Spleen (tissue), 11 donors: Measurements from ENCODE around the gene TSC22D4. TPM values are rescaled to one million over a fixed set of nuclear protein-coding genes. Genes with fewer than 3 reads are reported as not detected.

ENCODE experiments used
- DNase-seq: peaks from one replicate; pipeline ENCODE4 v3.0.0-alpha.2; 2020
- H3K27ac ChIP-seq, 8 donors: fragments of 200-600 bp; sonication (generic) in 7 of 8; 1 replicate in 4 of 8; 2 replicates in 4 of 8; pipeline versions ENCODE4 v1.5.0 to v1.8.0; 2016 to 2021; ENCODE audit warnings: inconsistent platforms in 4 of 8, mild to moderate bottlenecking in 4 of 8, moderate library complexity in 1 of 8
- H3K27me3 ChIP-seq, 7 donors: fragments of 200-600 bp; sonication (generic) in 6 of 7; replicated peaks in 1 of 7; 1 replicate in 4 of 7; 2 replicates in 3 of 7; pipeline versions ENCODE4 v1.5.0 to v1.8.0; 2016 to 2021; ENCODE audit warnings: inconsistent platforms in 3 of 7, mild to moderate bottlenecking in 1 of 7
- H3K36me3 ChIP-seq, 6 donors: fragments of 200-600 bp; sonication (generic) in 5 of 6; 1 replicate in 4 of 6; 2 replicates in 2 of 6; pipeline versions ENCODE4 v1.5.0 to v1.8.0; 2016 to 2021; ENCODE audit warnings: inconsistent platforms in 2 of 6
- H3K4me1 ChIP-seq, 6 donors: fragments of 200-600 bp; sonication (generic) in 5 of 6; 1 replicate in 3 of 6; 2 replicates in 3 of 6; pipeline versions ENCODE4 v1.5.0 to v1.8.0; 2016 to 2021; ENCODE audit warnings: inconsistent platforms in 3 of 6
- H3K4me3 ChIP-seq, 8 donors: fragments of 200-600 bp; sonication (generic) in 7 of 8; 1 replicate in 4 of 8; 2 replicates in 4 of 8; pipeline versions ENCODE4 v1.5.0 to v1.8.0; 2016 to 2021; ENCODE audit warnings: inconsistent platforms in 4 of 8, mild to moderate bottlenecking in 4 of 8, moderate library complexity in 2 of 8
- H3K9me3 ChIP-seq, 8 donors: fragments of 200-600 bp; sonication (generic) in 7 of 8; 1 replicate in 4 of 8; 2 replicates in 4 of 8; pipeline versions ENCODE4 v1.5.0 to v1.8.0; 2016 to 2021; ENCODE audit warnings: inconsistent platforms in 4 of 8
- POLR2A ChIP-seq, 3 donors: fragments of 450-650 bp; IDR thresholded peaks; one replicate each; pipeline ENCODE4 v1.5.1; 2017; ENCODE audit warnings: antibody characterized with exemption in 3 of 3, mild to moderate bottlenecking in 1 of 3
- POLR2AphosphoS5 ChIP-seq, 3 donors: sonication (generic); formaldehyde crosslinking; IDR thresholded peaks; one replicate each; pipeline ENCODE4 v1.5.1; 2017; ENCODE audit warnings: antibody characterized with exemption in 3 of 3
- WGBS, 5 donors: extraction: QIAGEN DNeasy Blood & Tissue Kit in 3 of 5; methylation state at CpG; one replicate each; pipeline versions ENCODE4 v1.1.5 to v1.1.7; 2013 to 2018; 5-methylcytosine and 5-hydroxymethylcytosine counted together
- intact Hi-C: fragments of 100-400 bp; cut with DNase I; formaldehyde crosslinking; loops from one replicate; pipeline ENCODE4 v1.15.0; 2023; ENCODE audit warnings: low total_unique reads
- polyA plus RNA-seq, 3 donors: library from polyadenylated mRNA; stranded (reverse); fragments of 200-250 nt; gene quantifications; one replicate each; pipeline ENCODE4 v1.2.1, GENCODE V29; 2013
- total RNA-seq, 7 donors: library from RNA; depleted of rRNA in 3 of 7; stranded (reverse); fragments of >200 nt in 3 of 7; fragmentation: NEBNext Ultra II Directional in 4 of 7; extraction: Animal tissue kit (Norgen Biotek cat#: 25700) in 4 of 7; gene quantifications; one replicate each; pipeline versions ENCODE4 v1.1.0 to v1.2.1, GENCODE V29; 2016 to 2021
- TF ChIP-seq, protein P1 (sequence below), 11 experiments: fragments of 200-600 bp in 7 of 11; fragments of 450-650 bp in 4 of 11; sonication (generic) in 4 of 11; IDR thresholded peaks in 8 of 11; conservative IDR thresholded peaks in 3 of 11; 1 replicate in 7 of 11; 2 replicates in 4 of 11; pipeline versions ENCODE4 v1.4.0 to v1.8.0; 2016 to 2021; ENCODE audit warnings: antibody characterized with exemption in 11 of 11, inconsistent platforms in 4 of 11, mild to moderate bottlenecking in 1 of 11
- donor health status: healthy with polysubstance abuse.
- donor health status: DM: no; HTN: no; CAD: no; lungs with moderate emphysema.
- donor health status: DM: no; HTN: no; CAD: no.
- donor health status: Bipolar disorder and iron deficiency.
- donor health status: healthy.
- donor health status: DM: no; HTN: no; CAD: no.
- donor health status: DM: yes; HTN: yes; CAD: no.

Gene TSC22D4
- total and polyA plus RNA-seq, 10 donors = 57.2 to 119 (median 94.8) TPM

DNA sequence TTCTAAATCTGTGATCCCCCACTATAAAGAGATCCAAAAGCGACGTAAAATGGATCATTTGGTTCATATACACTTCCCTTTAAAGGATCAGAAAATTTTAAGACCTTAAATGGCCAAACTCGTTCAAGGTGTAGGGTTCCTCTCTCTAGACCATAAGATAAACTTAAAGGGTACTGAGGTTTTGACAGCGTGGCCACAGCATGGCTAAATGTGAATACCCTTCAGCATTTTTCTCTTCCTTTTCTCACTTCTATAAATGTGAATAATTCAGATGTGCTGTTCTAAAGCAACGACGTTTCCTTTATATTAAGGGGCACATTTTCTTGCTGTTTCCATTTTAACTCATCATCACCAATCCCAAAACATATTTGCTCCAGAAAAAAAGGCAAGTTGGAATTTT, 55.7 kb downstream of the TSC22D4 start:
- Histone ChIP-seq H3K27me3 (no peaks in the 10 kb centered on the region), H3K4me1 (peaks cover 0 to 20% (median 8%) of the 10 kb centered on the region in 6 donors), H3K9me3 (no peaks in the 10 kb centered on the region), H3K36me3 (peaks cover 0 to 5% (median 0%) of the 10 kb centered on the region in 6 donors), H3K4me3 (no peak overlapping the region), H3K27ac (no peak overlapping the region)
- WGBS, 5 donors = 55 to 77% (median 69%) methylated on average over 6 of the region's 6 CpGs
- TF ChIP-seq, protein P1, sequence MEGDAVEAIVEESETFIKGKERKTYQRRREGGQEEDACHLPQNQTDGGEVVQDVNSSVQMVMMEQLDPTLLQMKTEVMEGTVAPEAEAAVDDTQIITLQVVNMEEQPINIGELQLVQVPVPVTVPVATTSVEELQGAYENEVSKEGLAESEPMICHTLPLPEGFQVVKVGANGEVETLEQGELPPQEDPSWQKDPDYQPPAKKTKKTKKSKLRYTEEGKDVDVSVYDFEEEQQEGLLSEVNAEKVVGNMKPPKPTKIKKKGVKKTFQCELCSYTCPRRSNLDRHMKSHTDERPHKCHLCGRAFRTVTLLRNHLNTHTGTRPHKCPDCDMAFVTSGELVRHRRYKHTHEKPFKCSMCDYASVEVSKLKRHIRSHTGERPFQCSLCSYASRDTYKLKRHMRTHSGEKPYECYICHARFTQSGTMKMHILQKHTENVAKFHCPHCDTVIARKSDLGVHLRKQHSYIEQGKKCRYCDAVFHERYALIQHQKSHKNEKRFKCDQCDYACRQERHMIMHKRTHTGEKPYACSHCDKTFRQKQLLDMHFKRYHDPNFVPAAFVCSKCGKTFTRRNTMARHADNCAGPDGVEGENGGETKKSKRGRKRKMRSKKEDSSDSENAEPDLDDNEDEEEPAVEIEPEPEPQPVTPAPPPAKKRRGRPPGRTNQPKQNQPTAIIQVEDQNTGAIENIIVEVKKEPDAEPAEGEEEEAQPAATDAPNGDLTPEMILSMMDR (IDR thresholded peaks at IDR 0.05 in 8 of 11, conservative IDR thresholded peaks at IDR 0.05 in 3 of 11) = no peak
- TF ChIP-seq POLR2A (IDR thresholded peaks at IDR 0.05) (no peak), POLR2AphosphoS5 (IDR thresholded peaks at IDR 0.05) (no peak)
- intact Hi-C loops = no loop called here
- DNase-seq = no peak

DNA sequence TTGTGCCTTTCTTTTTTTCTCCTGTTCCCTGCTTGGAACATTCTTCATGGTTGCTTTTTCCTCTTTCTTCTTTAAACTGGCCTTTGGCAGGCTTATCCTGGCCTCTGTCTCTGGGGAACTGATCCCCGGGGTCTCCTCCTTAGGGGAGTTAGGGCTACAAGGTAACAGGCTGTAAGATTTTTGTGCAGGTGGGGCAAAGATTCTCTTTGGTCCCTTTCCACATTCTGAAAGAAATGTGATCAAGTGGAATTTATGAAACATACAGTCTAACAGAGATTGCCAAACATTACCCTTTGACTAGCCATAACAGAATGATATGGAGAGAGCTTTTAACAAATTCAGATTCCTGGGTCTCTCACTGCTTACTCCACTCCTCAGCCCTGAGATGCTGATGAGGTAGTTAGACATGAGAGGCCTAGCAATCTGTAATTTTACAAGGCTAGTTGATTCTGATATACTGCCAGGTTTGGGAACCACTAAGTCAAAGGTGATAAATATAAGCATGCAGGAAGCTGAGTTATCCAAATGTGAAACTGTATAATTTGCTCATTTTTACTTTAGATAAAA, 59.3 kb downstream of the TSC22D4 start:
- peaks cover 0 to 5% (median 0%) of the 10 kb centered on the region in 6 donors for H3K36me3 ChIP-seq
- H3K27ac ChIP-seq = no peak overlapping the region
- H3K4me1 ChIP-seq = peaks cover 0 to 10% (median 0%) of the 10 kb centered on the region in 6 donors
- 69 to 84% (median 74%) methylated on average over 1 of the region's 1 CpG for WGBS, 5 donors
- TF ChIP-seq, protein P1 (IDR thresholded peaks at IDR 0.05 in 8 of 11, conservative IDR thresholded peaks at IDR 0.05 in 3 of 11) = no peak
- TF ChIP-seq POLR2A (IDR thresholded peaks at IDR 0.05) (no peak), POLR2AphosphoS5 (IDR thresholded peaks at IDR 0.05) (no peak)
- H3K9me3 ChIP-seq = no peaks in the 10 kb centered on the region
- intact Hi-C loops = no loop called here
- no peaks in the 10 kb centered on the region for H3K27me3 ChIP-seq
- no peak overlapping the region for H3K4me3 ChIP-seq
- no peak for DNase-seq

DNA sequence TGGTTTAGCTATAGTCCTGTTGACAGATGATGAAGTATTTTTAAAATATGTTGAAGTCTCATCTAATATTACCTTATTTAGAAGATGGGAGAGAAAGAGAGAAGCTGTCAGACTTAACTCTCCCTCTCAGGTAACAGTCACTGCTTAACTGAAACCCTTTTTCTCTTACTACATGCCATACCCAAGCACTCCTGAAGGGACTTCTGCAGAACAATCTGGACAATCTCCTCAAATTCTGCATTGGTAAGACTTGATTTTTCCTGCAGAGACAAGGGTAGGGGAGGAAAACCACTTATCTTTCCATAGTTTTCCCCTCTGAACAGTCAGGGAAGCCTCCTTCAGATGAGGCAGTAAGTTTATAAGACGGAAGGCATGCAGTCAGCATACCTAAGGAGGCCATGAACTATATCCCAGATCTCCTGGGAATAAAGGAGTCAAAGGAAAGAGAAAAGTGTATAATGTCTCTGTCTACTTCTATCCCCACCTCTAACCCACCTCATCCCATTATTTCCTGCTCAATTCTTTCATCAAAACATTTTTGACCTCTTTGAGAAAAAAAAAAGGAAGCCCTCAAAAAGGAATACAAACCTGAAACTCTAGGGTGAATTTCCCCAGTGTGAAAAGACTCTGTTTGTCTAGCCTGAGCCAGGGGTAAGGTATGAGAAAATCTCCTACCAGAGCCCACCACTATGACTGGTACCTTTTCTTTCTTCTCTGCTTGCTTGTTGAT, 59.9 kb downstream of the TSC22D4 start:
- H3K27me3 ChIP-seq = no peaks in the 10 kb centered on the region
- no peak overlapping the region for H3K27ac ChIP-seq
- intact Hi-C loops = no loop called here
- no peaks in the 10 kb centered on the region for H3K9me3 ChIP-seq
- no peak overlapping the region for H3K4me3 ChIP-seq
- peaks cover 0 to 10% (median under 1%) of the 10 kb centered on the region in 6 donors for H3K4me1 ChIP-seq
- DNase-seq = no peak
- H3K36me3 ChIP-seq = peaks cover 0 to 5% (median 0%) of the 10 kb centered on the region in 6 donors
- TF ChIP-seq, protein P1 (IDR thresholded peaks at IDR 0.05 in 8 of 11, conservative IDR thresholded peaks at IDR 0.05 in 3 of 11) = no peak
- TF ChIP-seq POLR2AphosphoS5 (IDR thresholded peaks at IDR 0.05) (no peak), POLR2A (IDR thresholded peaks at IDR 0.05) (no peak)
- 88 to 100% (median 96%) methylated on average over 1 of the region's 1 CpG for WGBS, 5 donors

Other genes with a start within 250 kb of the TSC22D4 start
- gene SPDYE3, start 171.5 kb downstream of the TSC22D4 start, total RNA-seq = not detected
- gene SPDYE3, start 171.5 kb downstream of the TSC22D4 start, polyA plus RNA-seq = under 1 TPM; 0.09 to 0.22 (median 0.15) TPM
- 100 to 1,000 TPM in 2 of 7 donors, 10 to 100 TPM in 5; 66.2 to 114 (median 70.5) TPM for gene PILRB, start 121.1 kb downstream of the TSC22D4 start, total RNA-seq
- 10 to 100 TPM; 56.8 to 97.5 (median 95.0) TPM for gene PILRB, start 121.1 kb downstream of the TSC22D4 start, polyA plus RNA-seq
- 10 to 100 TPM; 19.8 to 61.1 (median 30.9) TPM for gene PILRA, start 105.7 kb downstream of the TSC22D4 start, total RNA-seq
- gene PILRA, start 105.7 kb downstream of the TSC22D4 start, polyA plus RNA-seq = 10 to 100 TPM in 2 of 3 donors, 1 to 10 TPM in 1; 5.8 to 18.8 (median 11.7) TPM
- gene ZCWPW1, start 50.5 kb downstream of the TSC22D4 start, total RNA-seq = 1 to 10 TPM; 4.5 to 8.3 (median 6.3) TPM
- gene ZCWPW1, start 50.5 kb downstream of the TSC22D4 start, polyA plus RNA-seq = 10 to 100 TPM; 21.7 to 42.6 (median 24.3) TPM
- 10 to 100 TPM; 42.3 to 82.2 (median 67.3) TPM for gene MEPCE, start 49.4 kb downstream of the TSC22D4 start, total RNA-seq
- 10 to 100 TPM; 31.4 to 56.9 (median 38.0) TPM for gene MEPCE, start 49.4 kb downstream of the TSC22D4 start, polyA plus RNA-seq
- 10 to 100 TPM; 46.7 to 63.8 (median 57.7) TPM for gene PPP1R35, start 42.7 kb downstream of the TSC22D4 start, total RNA-seq
- 100 to 1,000 TPM in 2 of 3 donors, 10 to 100 TPM in 1; 87.6 to 111 (median 111) TPM for gene PPP1R35, start 42.7 kb downstream of the TSC22D4 start, polyA plus RNA-seq
- 1 to 10 TPM in 5 of 7 donors, not detected in 2; 1.3 to 4.6 (median 1.9) TPM for gene SPACDR, start 15.0 kb downstream of the TSC22D4 start, total RNA-seq
- gene SPACDR, start 15.0 kb downstream of the TSC22D4 start, polyA plus RNA-seq = 1 to 10 TPM in 2 of 3 donors, under 1 TPM in 1; 0.65 to 2.1 (median 1.2) TPM
- gene NYAP1, start 4.7 kb upstream of the TSC22D4 start, total RNA-seq = 1 to 10 TPM in 3 of 7 donors, under 1 TPM in 3, not detected in 1; 0.32 to 2.1 (median 1.2) TPM
- under 1 TPM; 0.07 to 0.54 (median 0.14) TPM for gene NYAP1, start 4.7 kb upstream of the TSC22D4 start, polyA plus RNA-seq
- gene AGFG2, start 60.0 kb upstream of the TSC22D4 start, total RNA-seq = 100 to 1,000 TPM in 1 of 7 donors, 10 to 100 TPM in 6; 28.2 to 110 (median 52.3) TPM
- 10 to 100 TPM; 14.2 to 57.1 (median 17.4) TPM for gene AGFG2, start 60.0 kb upstream of the TSC22D4 start, polyA plus RNA-seq
- 10 to 100 TPM; 11.0 to 28.4 (median 21.1) TPM for gene SAP25, start 94.7 kb upstream of the TSC22D4 start, total RNA-seq
- 10 to 100 TPM; 25.3 to 75.6 (median 50.6) TPM for gene SAP25, start 94.7 kb upstream of the TSC22D4 start, polyA plus RNA-seq
- 100 to 1,000 TPM; 145 to 333 (median 186) TPM for gene LRCH4, start 106.9 kb upstream of the TSC22D4 start, total RNA-seq
- gene LRCH4, start 106.9 kb upstream of the TSC22D4 start, polyA plus RNA-seq = 100 to 1,000 TPM; 151 to 310 (median 269) TPM
- 1 to 10 TPM in 4 of 7 donors, under 1 TPM in 2, not detected in 1; 0.54 to 1.5 (median 1.2) TPM for gene FBXO24, start 107.1 kb upstream of the TSC22D4 start, total RNA-seq
- gene FBXO24, start 107.1 kb upstream of the TSC22D4 start, polyA plus RNA-seq = 1 to 10 TPM in 2 of 3 donors, under 1 TPM in 1; 0.67 to 1.6 (median 1.2) TPM
- gene PCOLCE, start 123.1 kb upstream of the TSC22D4 start, total RNA-seq = 10 to 100 TPM in 6 of 7 donors, 1 to 10 TPM in 1; 7.1 to 31.4 (median 21.9) TPM
- 10 to 100 TPM; 29.0 to 38.7 (median 30.2) TPM for gene PCOLCE, start 123.1 kb upstream of the TSC22D4 start, polyA plus RNA-seq
- gene MOSPD3, start 133.3 kb upstream of the TSC22D4 start, total RNA-seq = 10 to 100 TPM; 13.4 to 20.4 (median 16.0) TPM
- gene MOSPD3, start 133.3 kb upstream of the TSC22D4 start, polyA plus RNA-seq = 10 to 100 TPM; 11.2 to 16.8 (median 13.9) TPM
- 1 to 10 TPM; 1.9 to 6.6 (median 2.4) TPM for gene TFR2, start 162.3 kb upstream of the TSC22D4 start, total RNA-seq
- gene TFR2, start 162.3 kb upstream of the TSC22D4 start, polyA plus RNA-seq = 1 to 10 TPM; 1.7 to 1.9 (median 1.8) TPM
- gene ACTL6B, start 177.2 kb upstream of the TSC22D4 start, total RNA-seq = not detected
- gene ACTL6B, start 177.2 kb upstream of the TSC22D4 start, polyA plus RNA-seq = not detected
- 100 to 1,000 TPM; 207 to 342 (median 270) TPM for gene GNB2, start 194.5 kb upstream of the TSC22D4 start, total RNA-seq
- 100 to 1,000 TPM; 104 to 195 (median 121) TPM for gene GNB2, start 194.5 kb upstream of the TSC22D4 start, polyA plus RNA-seq
- 100 to 1,000 TPM in 1 of 7 donors, 10 to 100 TPM in 6; 35.3 to 102 (median 71.5) TPM for gene GIGYF1, start 215.0 kb upstream of the TSC22D4 start, total RNA-seq
- gene GIGYF1, start 215.0 kb upstream of the TSC22D4 start, polyA plus RNA-seq = 10 to 100 TPM; 15.4 to 56.2 (median 36.0) TPM
- 10 to 100 TPM; 14.9 to 22.8 (median 17.2) TPM for gene POP7, start 226.9 kb upstream of the TSC22D4 start, total RNA-seq
- gene POP7, start 226.9 kb upstream of the TSC22D4 start, polyA plus RNA-seq = 10 to 100 TPM; 30.6 to 39.1 (median 38.2) TPM
- under 1 TPM in 1 of 7 donors, not detected in 6; 0.42 TPM for gene EPO, start 241.3 kb upstream of the TSC22D4 start, total RNA-seq
- gene EPO, start 241.3 kb upstream of the TSC22D4 start, polyA plus RNA-seq = under 1 TPM; 0.06 to 0.26 (median 0.13) TPM